MM.1S (cell line): ENCODE data around the gene CHST15.

Experiments used
- DNase-seq: peaks from one replicate; pipeline ENCODE4 v3.0.0-alpha.2; 2015
- H2AFZ ChIP-seq: fragments of 300-600 bp; sonication (generic); 2 replicates; pipeline ENCODE4 v1.6.0; 2016; ENCODE audit warnings: antibody characterized with exemption, low read length
- H3F3A ChIP-seq: fragments of 300-600 bp; sonication (generic); 2 replicates; pipeline ENCODE4 v1.6.1; 2016; ENCODE audit warnings: mild to moderate bottlenecking, antibody characterized with exemption, low read length, moderate library complexity, mixed read lengths; ENCODE audit not compliant: insufficient read depth
- H3K27ac ChIP-seq: fragments of 300-600 bp; sonication (generic); 2 replicates; pipeline ENCODE4 v1.5.1; 2016; ENCODE audit warnings: mild to moderate bottlenecking, low read length
- H3K27me3 ChIP-seq: fragments of 300-600 bp; sonication (generic); replicated peaks from 2 replicates; pipeline ENCODE4 v1.6.0; 2016; ENCODE audit warnings: low read length; ENCODE audit not compliant: insufficient read depth
- H3K36me3 ChIP-seq: fragments of 300-600 bp; sonication (generic); replicated peaks from 2 replicates; pipeline ENCODE4 v1.6.1; 2016; ENCODE audit warnings: mild to moderate bottlenecking, low read length, mixed read lengths; ENCODE audit not compliant: insufficient read depth
- H3K4me1 ChIP-seq: fragments of 300-600 bp; sonication (generic); 2 replicates; pipeline ENCODE4 v1.6.1; 2016; ENCODE audit warnings: low read length, mixed read lengths
- H3K4me2 ChIP-seq: fragments of 300-600 bp; sonication (generic); 2 replicates; pipeline ENCODE4 v1.6.0; 2016; ENCODE audit warnings: low read depth, low read length
- H3K4me3 ChIP-seq: fragments of 300-600 bp; sonication (generic); 2 replicates; pipeline ENCODE4 v1.5.1; 2016; ENCODE audit warnings: low read length, mixed read lengths
- H3K79me2 ChIP-seq: fragments of 300-600 bp; sonication (generic); 2 replicates; pipeline ENCODE4 v1.6.1; 2016; ENCODE audit warnings: mixed run types, low read length, mixed read lengths
- H3K9ac ChIP-seq: fragments of 300-600 bp; sonication (generic); 2 replicates; pipeline ENCODE4 v1.6.1; 2016; ENCODE audit warnings: low read length, mixed read lengths
- H3K9me2 ChIP-seq: fragments of 300-600 bp; sonication (generic); replicated peaks from 2 replicates; pipeline ENCODE4 v1.6.1; 2016; ENCODE audit warnings: mild to moderate bottlenecking, low read length, mixed read lengths; ENCODE audit not compliant: insufficient read depth
- H3K9me3 ChIP-seq: fragments of 300-600 bp; sonication (generic); replicated peaks from 2 replicates; pipeline ENCODE4 v1.6.1; 2016; ENCODE audit warnings: mild to moderate bottlenecking, low read length, mixed read lengths; ENCODE audit not compliant: insufficient read depth
- H4K20me1 ChIP-seq: fragments of 300-600 bp; sonication (generic); 2 replicates; pipeline ENCODE4 v1.6.1; 2016; ENCODE audit warnings: mild to moderate bottlenecking, low read length, moderate library complexity, mixed read lengths; ENCODE audit not compliant: insufficient read depth
- CTCF ChIP-seq: fragments of 300-600 bp; sonication (generic); IDR thresholded peaks from 2 replicates; pipeline ENCODE4 v1.5.1; 2016; ENCODE audit warnings: antibody characterized with exemption, low read length, mixed read lengths
- EZH2 ChIP-seq: fragments of 300-600 bp; sonication (generic); optimal IDR thresholded peaks from 2 replicates; pipeline ENCODE3; 2017; ENCODE audit warnings: low read depth, mild to moderate bottlenecking, antibody characterized with exemption, low read length, mixed read lengths
- EZH2phosphoT487 ChIP-seq: fragments of 300-600 bp; sonication (generic); IDR thresholded peaks from 2 replicates; pipeline ENCODE4 v1.6.1; 2018; ENCODE audit warnings: antibody characterized with exemption, low read length

The CHST15 gene

GRCh38 chr10:124053971-124054370, 39.4 kb downstream of the CHST15 start:
- Histone ChIP-seq H3K27ac (no peak overlapping the region), H3K4me2 (no peak overlapping the region), H3K4me3 (no peak overlapping the region), H3K36me3 (0 out of 2 replicates have a peak, but pooled peaks cover 12% of the 10 kb centered on the region), H3K9me2 (no peaks in the 10 kb centered on the region), H2AFZ (no peak overlapping the region), H3K4me1 (peaks cover 11% of the 10 kb centered on the region; the same call in 1 of the 2 replicates), H3K9ac (no peak overlapping the region), H4K20me1 (peaks cover 8% of the 10 kb centered on the region; the same call in 1 of the 2 replicates), H3F3A (0 out of 2 replicates have a peak, but pooled peaks cover under 1% of the 10 kb centered on the region), H3K27me3 (no peaks in the 10 kb centered on the region), H3K79me2 (peaks cover 100% of the 10 kb centered on the region), H3K9me3 (no peaks in the 10 kb centered on the region)
- no peak for DNase-seq
- no peak for TF ChIP-seq EZH2phosphoT487
- TF ChIP-seq CTCF = no peak
- no peak for TF ChIP-seq EZH2

DNA sequence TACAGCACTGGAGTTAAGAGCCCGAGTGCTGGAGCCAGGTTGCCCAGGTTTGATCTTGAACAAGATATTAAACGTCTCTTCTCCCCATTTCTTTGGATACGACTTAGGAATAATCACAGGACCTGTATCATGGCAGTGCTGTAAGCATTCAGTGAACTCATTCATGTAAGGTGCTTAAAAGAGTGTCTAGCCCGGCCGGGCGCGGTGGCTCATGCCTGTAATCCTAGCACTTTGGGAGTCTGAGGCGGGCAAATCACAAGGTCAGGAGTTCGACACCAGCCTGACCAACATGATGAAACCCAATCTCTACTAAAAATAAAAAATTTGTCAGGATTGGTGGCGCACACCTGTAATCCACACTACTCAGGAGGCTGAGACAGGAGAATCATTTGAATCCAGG, 40.8 kb downstream of the CHST15 start:
- Histone ChIP-seq H3K79me2 (peaks cover 100% of the 10 kb centered on the region), H3K4me2 (no peak overlapping the region), H3K4me3 (no peak overlapping the region), H2AFZ (no peak overlapping the region), H3K27me3 (no peaks in the 10 kb centered on the region), H3K4me1 (0 out of 2 replicates have a peak, but pooled peaks cover 11% of the 10 kb centered on the region), H3K9ac (no peak overlapping the region), H3K9me2 (no peaks in the 10 kb centered on the region), H3K36me3 (0 out of 2 replicates have a peak, but pooled peaks cover 12% of the 10 kb centered on the region), H3K27ac (no peak overlapping the region), H3K9me3 (no peaks in the 10 kb centered on the region), H3F3A (0 out of 2 replicates have a peak, but pooled peaks cover 5% of the 10 kb centered on the region), H4K20me1 (peaks cover 11% of the 10 kb centered on the region; the same call in 1 of the 2 replicates)
- no peak for TF ChIP-seq CTCF
- TF ChIP-seq EZH2phosphoT487 = no peak
- no peak for TF ChIP-seq EZH2
- no peak for DNase-seq

DNA sequence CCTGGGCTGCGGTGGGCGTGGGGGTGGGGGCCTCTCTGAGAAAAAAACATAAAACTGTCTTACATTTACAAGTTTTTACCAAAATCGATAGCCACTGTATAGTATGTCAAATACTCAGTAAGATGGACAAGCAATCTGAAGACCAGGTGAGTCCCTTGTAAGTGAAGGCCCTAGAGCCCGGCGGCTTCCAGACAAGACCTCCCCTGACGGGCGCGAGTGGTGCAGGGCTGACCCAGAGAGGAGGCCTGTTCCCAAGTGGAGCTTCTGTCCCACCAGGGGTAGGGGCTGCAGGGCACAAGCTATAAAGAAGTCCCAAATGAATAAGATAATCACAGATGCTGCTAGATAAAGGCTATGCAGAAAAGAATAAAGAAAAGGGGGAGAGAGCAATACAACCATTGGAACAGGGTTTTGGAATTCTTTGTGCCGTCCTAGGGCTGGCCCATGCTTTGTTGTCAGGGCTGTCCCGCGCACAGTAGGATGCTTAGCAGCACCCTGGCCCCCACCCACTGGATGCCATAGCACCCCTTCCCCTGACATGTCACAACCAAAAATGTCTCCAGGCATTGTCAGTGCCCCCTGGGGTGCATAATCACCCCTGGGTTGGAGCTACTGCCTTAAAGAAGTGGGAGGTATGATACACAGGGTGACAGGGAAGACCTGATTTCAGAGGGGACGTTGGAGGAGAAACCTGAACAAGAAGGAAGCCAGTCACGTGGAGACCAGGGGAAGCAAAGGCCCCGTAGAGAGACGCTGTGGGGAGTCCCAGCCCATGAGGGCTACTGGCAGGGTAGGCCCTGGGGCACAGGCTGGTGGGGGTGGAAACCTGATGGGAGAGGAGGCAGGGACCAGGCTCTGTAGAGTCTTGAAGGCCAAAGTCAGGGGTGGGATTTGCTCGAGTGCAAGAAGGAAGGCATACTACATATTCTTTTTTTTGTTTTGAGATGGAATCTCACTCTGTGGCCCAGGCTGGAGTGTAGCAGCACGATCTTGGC, 43.1 kb downstream of the CHST15 start:
- Histone ChIP-seq H3K4me1 (peaks cover 19% of the 10 kb centered on the region; the same call in 1 of the 2 replicates), H4K20me1 (peaks cover 11% of the 10 kb centered on the region; the same call in 1 of the 2 replicates), H3K27me3 (no peaks in the 10 kb centered on the region), H3K27ac (no peak overlapping the region), H3K4me3 (no peak overlapping the region), H2AFZ (no peak overlapping the region), H3K9me2 (no peaks in the 10 kb centered on the region), H3K36me3 (0 out of 2 replicates have a peak, but pooled peaks cover 12% of the 10 kb centered on the region), H3K9me3 (no peaks in the 10 kb centered on the region), H3K79me2 (peaks cover 100% of the 10 kb centered on the region), H3K4me2 (no peak overlapping the region), H3K9ac (no peak overlapping the region), H3F3A (peaks cover 12% of the 10 kb centered on the region; the same call in 1 of the 2 replicates)
- no peak for DNase-seq
- TF ChIP-seq EZH2 = no peak
- TF ChIP-seq CTCF = no peak
- TF ChIP-seq EZH2phosphoT487 = no peak
